Measurements from ENCODE around the gene C6.

DNA sequence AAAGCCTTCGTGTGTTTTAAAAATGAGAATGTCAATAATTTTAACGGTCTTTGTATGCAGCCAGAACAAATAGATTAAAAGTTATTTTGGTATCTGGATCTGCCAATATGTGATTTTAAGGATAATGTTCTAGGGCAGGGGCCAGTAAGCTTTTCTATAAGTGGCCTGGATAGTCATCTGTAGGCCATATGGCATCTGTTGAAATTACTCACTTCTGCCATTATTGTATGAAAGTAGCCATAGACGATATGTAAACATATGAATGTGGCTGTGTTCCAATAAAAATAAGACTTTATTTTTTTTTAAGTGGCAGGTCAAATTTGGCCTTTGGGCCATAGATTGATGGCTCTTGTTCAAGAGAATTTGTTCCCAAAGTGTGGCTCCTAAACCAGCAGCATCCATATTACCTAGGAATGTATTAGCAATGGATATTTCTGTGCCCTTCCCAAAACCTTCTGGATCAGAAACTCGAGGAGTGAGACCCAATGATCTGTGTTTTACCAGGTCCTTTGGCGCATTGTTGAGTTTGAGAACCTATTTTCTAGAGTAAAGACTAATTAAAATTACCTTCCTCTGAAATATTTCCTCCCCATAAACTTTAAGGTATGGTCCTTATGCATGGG lies 55.9 kb downstream of the C6 start:
- TF ChIP-seq NFIC (IDR thresholded peaks at IDR 0.05; ENCODE audit: low read depth, low read length) (no peak), RAD21 (IDR thresholded peaks at IDR 0.05; ENCODE audit: insufficient read depth, low read depth, low read length) (no peak), POLR2A (IDR thresholded peaks at IDR 0.05; ENCODE audit: low read depth, low read length) (no peak), MXI1 (IDR thresholded peaks at IDR 0.05; ENCODE audit: low read depth, low read length) (no peak), HDAC6 (IDR thresholded peaks at IDR 0.05; ENCODE audit: unreplicated experiment) (no peak), SMARCA5 (IDR thresholded peaks at IDR 0.05) (no peak), RCOR1 (conservative IDR thresholded peaks at IDR 0.05; ENCODE audit: low read depth, low read length) (no peak), TCF7 (IDR thresholded peaks at IDR 0.05; ENCODE audit: borderline replicate concordance) (no peak)
- TF ChIP-seq, protein P1, sequence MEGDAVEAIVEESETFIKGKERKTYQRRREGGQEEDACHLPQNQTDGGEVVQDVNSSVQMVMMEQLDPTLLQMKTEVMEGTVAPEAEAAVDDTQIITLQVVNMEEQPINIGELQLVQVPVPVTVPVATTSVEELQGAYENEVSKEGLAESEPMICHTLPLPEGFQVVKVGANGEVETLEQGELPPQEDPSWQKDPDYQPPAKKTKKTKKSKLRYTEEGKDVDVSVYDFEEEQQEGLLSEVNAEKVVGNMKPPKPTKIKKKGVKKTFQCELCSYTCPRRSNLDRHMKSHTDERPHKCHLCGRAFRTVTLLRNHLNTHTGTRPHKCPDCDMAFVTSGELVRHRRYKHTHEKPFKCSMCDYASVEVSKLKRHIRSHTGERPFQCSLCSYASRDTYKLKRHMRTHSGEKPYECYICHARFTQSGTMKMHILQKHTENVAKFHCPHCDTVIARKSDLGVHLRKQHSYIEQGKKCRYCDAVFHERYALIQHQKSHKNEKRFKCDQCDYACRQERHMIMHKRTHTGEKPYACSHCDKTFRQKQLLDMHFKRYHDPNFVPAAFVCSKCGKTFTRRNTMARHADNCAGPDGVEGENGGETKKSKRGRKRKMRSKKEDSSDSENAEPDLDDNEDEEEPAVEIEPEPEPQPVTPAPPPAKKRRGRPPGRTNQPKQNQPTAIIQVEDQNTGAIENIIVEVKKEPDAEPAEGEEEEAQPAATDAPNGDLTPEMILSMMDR (IDR thresholded peaks at IDR 0.05 in 2 of 3, conservative IDR thresholded peaks at IDR 0.05 in 1 of 3; ENCODE audit: control insufficient read depth in 2 of 3, extremely low read depth in 1 of 3, insufficient read depth in 1 of 3, low read depth in 3 of 3, low read length in 3 of 3): no peak
